LNCaP clone FGC (cell line): ENCODE data around the gene BTBD16.

ENCODE experiments used
- DNase-seq: peaks from one replicate; pipeline ENCODE4 v3.0.0-alpha.2; 2011; ENCODE audit warnings: low read depth
- H3K4me3 ChIP-seq: 2 replicates; pipeline ENCODE4 v1.5.1; 2011; ENCODE audit warnings: mild to moderate bottlenecking, low read depth, low read length, control low read depth
- TF ChIP-seq, protein P1 (sequence below): IDR thresholded peaks from 2 replicates; pipeline ENCODE4 v1.5.1; 2012; ENCODE audit warnings: mild to moderate bottlenecking; ENCODE audit not compliant: control insufficient read depth, insufficient read depth; ENCODE audit errors: extremely low read depth

Gene BTBD16

GRCh38 chr10:122329416-122329815 is 58.3 kb downstream of the BTBD16 start:
- H3K4me3 ChIP-seq = no peak overlapping the region
- TF ChIP-seq, protein P1, sequence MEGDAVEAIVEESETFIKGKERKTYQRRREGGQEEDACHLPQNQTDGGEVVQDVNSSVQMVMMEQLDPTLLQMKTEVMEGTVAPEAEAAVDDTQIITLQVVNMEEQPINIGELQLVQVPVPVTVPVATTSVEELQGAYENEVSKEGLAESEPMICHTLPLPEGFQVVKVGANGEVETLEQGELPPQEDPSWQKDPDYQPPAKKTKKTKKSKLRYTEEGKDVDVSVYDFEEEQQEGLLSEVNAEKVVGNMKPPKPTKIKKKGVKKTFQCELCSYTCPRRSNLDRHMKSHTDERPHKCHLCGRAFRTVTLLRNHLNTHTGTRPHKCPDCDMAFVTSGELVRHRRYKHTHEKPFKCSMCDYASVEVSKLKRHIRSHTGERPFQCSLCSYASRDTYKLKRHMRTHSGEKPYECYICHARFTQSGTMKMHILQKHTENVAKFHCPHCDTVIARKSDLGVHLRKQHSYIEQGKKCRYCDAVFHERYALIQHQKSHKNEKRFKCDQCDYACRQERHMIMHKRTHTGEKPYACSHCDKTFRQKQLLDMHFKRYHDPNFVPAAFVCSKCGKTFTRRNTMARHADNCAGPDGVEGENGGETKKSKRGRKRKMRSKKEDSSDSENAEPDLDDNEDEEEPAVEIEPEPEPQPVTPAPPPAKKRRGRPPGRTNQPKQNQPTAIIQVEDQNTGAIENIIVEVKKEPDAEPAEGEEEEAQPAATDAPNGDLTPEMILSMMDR = no peak
- no peak for DNase-seq

DNA sequence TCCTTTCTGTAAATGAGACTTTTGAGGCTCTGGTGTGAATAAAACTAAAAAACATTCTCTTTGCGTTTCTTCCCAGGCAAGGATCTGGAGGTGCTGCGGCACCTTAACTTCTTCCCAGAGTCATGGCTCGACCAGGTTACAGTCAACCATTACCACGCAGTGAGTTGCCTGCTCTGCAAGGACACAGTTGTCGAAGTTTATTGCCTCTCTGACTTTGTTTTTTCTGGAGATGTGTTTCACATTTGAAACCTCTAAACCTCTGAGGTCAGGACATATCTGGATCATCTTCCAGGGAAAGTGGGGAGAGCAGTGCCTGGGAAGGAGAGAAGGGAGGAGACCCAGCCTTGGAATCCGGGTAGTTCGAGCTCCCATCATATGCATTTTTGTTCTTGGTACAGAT is 60.0 kb downstream of the BTBD16 start:
- TF ChIP-seq, protein P1 = no peak
- no peak overlapping the region for H3K4me3 ChIP-seq
- no peak for DNase-seq

DNA sequence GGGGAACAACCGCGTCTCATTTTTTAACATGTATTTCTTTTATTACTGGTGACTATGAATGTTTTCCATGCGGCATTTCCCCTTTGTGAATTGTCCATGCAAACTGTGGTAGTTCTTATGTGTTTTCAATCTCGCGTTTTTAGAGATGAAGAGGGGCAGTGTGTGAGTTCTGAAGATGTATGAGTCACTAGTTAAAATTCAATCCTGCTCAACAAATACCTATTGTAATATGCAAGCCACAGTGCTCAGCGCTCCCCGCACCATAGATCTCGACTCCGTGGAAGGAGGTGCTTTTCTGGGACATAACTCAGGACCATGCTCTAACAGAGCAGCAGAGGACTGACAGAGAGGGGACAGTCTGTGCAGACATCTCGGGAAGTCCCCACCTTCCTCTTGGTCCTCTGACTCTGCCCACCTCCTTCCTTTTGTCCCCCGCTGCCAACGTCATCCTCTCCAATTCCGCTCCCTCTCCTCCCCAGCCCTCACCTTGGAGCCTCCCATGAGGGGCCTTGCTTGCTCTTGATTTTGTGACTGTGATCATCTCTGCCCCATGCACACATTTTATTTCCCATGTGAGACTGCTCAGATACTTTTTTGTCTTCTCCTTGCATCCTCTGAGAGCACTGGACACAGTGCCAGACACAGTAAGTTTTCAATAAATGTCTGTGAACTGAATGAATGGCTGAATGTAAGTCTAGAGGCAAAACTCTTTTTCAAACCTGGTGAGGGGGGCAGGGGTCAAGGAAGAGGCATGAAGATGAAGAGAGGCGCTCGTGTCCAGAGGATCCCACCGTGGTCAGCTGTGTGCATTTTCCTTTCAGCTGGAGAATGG is 60.7 kb downstream of the BTBD16 start:
- DNase-seq = no peak
- no peak overlapping the region for H3K4me3 ChIP-seq
- TF ChIP-seq, protein P1 = no peak

DNA sequence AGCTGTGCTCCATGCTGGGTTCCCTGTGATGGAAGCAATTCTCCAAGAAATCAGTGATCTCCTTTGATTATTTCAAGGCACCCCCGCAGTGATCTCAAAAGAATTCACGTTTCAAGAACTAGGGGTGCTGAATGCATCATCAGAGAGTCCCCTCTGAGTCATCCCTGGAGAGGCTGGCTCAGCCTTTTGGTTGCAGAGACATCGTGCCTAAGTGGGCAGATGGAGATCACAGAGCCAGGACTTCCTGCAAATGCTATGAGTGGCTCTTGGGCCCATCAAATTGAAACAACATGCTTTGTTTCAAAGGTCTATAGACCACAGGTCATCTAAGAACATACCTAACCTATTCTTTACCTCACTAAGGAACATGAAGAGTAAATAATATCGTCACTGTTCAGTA is 61.9 kb downstream of the BTBD16 start:
- H3K4me3 ChIP-seq = no peak overlapping the region
- DNase-seq = no peak
- TF ChIP-seq, protein P1 = no peak

- TF ChIP-seq, protein P1 = no peak
- no peak overlapping the region for H3K4me3 ChIP-seq
- no peak for DNase-seq
Measured at GRCh38 chr10:122336332-122336731, 65.2 kb downstream of the BTBD16 start.

- no peak overlapping the region for H3K4me3 ChIP-seq
- no peak for DNase-seq
- TF ChIP-seq, protein P1 = no peak
Measured at GRCh38 chr10:122336961-122337360, 65.9 kb downstream of the BTBD16 start.
